ENCODE results near the gene TLK1.

DNA sequence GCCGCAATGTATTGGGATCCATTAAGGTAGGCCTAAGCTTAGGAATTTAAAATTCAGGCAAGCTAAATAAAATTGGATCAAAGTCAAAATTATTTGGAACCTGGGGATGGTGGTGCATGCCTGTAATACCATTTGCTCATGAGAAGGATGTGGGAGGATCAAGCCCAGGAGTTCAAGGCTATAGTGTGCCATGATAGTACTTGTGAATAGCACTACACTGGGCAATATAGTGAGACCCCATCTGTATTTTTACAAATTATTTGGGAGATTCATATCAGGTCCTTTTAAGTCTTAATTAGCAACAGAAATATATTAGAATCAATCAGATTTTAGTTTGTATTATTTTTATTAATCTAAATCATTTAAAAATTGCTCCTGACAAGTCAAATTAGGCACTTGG is 39.8 kb upstream of the TLK1 start:
- TF ChIP-seq, protein P1, sequence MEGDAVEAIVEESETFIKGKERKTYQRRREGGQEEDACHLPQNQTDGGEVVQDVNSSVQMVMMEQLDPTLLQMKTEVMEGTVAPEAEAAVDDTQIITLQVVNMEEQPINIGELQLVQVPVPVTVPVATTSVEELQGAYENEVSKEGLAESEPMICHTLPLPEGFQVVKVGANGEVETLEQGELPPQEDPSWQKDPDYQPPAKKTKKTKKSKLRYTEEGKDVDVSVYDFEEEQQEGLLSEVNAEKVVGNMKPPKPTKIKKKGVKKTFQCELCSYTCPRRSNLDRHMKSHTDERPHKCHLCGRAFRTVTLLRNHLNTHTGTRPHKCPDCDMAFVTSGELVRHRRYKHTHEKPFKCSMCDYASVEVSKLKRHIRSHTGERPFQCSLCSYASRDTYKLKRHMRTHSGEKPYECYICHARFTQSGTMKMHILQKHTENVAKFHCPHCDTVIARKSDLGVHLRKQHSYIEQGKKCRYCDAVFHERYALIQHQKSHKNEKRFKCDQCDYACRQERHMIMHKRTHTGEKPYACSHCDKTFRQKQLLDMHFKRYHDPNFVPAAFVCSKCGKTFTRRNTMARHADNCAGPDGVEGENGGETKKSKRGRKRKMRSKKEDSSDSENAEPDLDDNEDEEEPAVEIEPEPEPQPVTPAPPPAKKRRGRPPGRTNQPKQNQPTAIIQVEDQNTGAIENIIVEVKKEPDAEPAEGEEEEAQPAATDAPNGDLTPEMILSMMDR (IDR thresholded peaks at IDR 0.05), result no peak
- TF ChIP-seq POLR2A (IDR thresholded peaks at IDR 0.05), result no peak
